Endothelial cell (in vitro differentiated cells): Measurements from ENCODE around the gene PLOD3. TPM values are rescaled to one million over a fixed set of nuclear protein-coding genes. Genes with fewer than 3 reads are reported as not detected.
"Not testable (repeated sequence)": the region's sequence is repeated elsewhere in the genome, so short reads cannot be mapped to it uniquely, and the experiment has no call there.

ENCODE experiments used
- DNase-seq: peaks from one replicate; pipeline ENCODE4 v3.0.0; 2021; ENCODE audit warnings: low spot score
- H3K27ac Mint-ChIP-seq: one replicate; pipeline ENCODE4 v1.8.0; 2021; ENCODE audit warnings: mixed read lengths, inconsistent platforms; ENCODE audit not compliant: unreplicated experiment
- H3K27me3 Mint-ChIP-seq: one replicate; pipeline ENCODE4 v1.8.0; 2021; ENCODE audit warnings: mild to moderate bottlenecking, moderate library complexity, mixed read lengths, inconsistent platforms; ENCODE audit not compliant: unreplicated experiment
- H3K36me3 Mint-ChIP-seq: one replicate; pipeline ENCODE4 v1.8.0; 2021; ENCODE audit warnings: mild to moderate bottlenecking, low read depth, mixed read lengths, inconsistent platforms; ENCODE audit not compliant: unreplicated experiment
- H3K4me1 Mint-ChIP-seq: one replicate; pipeline ENCODE4 v1.8.0; 2021; ENCODE audit warnings: mild to moderate bottlenecking, mixed read lengths, inconsistent platforms; ENCODE audit not compliant: unreplicated experiment
- H3K4me3 Mint-ChIP-seq: one replicate; pipeline ENCODE4 v1.8.0; 2021; ENCODE audit warnings: mild to moderate bottlenecking, mixed read lengths, inconsistent platforms; ENCODE audit not compliant: unreplicated experiment
- H3K9me3 Mint-ChIP-seq: one replicate; pipeline ENCODE4 v1.8.0; 2021; ENCODE audit warnings: mixed read lengths, inconsistent platforms; ENCODE audit not compliant: unreplicated experiment
- total RNA-seq: library from RNA; stranded (reverse); fragmentation: NEBNext Ultra II Directional; extraction: Animal tissue kit (Norgen Biotek cat#: 25700); gene quantifications from one replicate; pipeline ENCODE4 v1.2.1, GENCODE V29; 2021; ENCODE audit not compliant: unreplicated experiment
- TF ChIP-seq, protein P1 (sequence below): fragments of 200-600 bp; sonication (generic); IDR thresholded peaks from one replicate; pipeline ENCODE4 v1.5.0; 2021; ENCODE audit warnings: antibody characterized with exemption; ENCODE audit not compliant: unreplicated experiment

PLOD3 gene
- total RNA-seq, 1 donor from 2014 or later = 73.0 TPM

DNA sequence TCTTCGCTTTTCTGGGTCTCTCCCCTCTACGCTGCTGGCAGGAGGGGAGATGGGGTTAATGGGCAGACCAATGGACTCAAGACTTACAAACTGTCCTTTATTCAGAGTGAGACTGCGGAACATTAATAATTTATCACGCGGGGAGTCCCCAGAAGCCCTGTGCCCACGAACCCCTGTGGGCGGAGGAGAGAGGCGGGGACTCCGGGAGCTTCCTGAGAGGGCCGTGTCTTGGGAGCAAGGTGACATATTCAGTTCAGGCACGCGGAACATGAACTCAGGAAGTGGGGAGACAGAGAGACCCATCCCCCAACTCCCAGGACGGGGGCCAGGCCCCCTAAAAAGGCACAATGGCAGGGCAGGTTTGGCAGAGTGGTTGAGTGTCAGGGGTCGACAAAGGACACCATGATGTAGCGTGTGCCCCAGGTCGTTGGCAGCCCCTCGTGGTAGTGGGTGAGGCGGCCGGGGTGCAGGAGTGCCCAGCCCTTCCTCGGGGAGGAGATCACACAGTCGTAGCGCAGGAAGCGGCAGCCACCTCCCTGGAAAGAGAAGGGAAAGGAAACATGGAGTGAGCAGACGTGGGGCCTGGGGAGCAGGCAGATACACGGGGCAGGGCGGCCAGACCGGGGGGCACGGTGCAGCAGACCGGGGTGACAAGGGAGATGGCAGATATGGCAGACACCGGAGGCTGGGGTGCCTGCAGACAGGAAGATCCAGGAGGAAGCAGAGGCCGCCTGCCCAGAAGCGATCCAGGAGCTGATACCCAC lies 11.3 kb downstream of the PLOD3 start:
- Mint-ChIP-seq H3K27me3 (peaks cover 5% of the 10 kb centered on the region), H3K9me3 (no peaks in the 10 kb centered on the region), H3K36me3 (peaks cover 10% of the 10 kb centered on the region), H3K27ac (no peak overlapping the region), H3K4me3 (no peak overlapping the region), H3K4me1 (no peaks in the 10 kb centered on the region)
- DNase-seq = no peak
- TF ChIP-seq, protein P1, sequence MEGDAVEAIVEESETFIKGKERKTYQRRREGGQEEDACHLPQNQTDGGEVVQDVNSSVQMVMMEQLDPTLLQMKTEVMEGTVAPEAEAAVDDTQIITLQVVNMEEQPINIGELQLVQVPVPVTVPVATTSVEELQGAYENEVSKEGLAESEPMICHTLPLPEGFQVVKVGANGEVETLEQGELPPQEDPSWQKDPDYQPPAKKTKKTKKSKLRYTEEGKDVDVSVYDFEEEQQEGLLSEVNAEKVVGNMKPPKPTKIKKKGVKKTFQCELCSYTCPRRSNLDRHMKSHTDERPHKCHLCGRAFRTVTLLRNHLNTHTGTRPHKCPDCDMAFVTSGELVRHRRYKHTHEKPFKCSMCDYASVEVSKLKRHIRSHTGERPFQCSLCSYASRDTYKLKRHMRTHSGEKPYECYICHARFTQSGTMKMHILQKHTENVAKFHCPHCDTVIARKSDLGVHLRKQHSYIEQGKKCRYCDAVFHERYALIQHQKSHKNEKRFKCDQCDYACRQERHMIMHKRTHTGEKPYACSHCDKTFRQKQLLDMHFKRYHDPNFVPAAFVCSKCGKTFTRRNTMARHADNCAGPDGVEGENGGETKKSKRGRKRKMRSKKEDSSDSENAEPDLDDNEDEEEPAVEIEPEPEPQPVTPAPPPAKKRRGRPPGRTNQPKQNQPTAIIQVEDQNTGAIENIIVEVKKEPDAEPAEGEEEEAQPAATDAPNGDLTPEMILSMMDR = no peak

DNA sequence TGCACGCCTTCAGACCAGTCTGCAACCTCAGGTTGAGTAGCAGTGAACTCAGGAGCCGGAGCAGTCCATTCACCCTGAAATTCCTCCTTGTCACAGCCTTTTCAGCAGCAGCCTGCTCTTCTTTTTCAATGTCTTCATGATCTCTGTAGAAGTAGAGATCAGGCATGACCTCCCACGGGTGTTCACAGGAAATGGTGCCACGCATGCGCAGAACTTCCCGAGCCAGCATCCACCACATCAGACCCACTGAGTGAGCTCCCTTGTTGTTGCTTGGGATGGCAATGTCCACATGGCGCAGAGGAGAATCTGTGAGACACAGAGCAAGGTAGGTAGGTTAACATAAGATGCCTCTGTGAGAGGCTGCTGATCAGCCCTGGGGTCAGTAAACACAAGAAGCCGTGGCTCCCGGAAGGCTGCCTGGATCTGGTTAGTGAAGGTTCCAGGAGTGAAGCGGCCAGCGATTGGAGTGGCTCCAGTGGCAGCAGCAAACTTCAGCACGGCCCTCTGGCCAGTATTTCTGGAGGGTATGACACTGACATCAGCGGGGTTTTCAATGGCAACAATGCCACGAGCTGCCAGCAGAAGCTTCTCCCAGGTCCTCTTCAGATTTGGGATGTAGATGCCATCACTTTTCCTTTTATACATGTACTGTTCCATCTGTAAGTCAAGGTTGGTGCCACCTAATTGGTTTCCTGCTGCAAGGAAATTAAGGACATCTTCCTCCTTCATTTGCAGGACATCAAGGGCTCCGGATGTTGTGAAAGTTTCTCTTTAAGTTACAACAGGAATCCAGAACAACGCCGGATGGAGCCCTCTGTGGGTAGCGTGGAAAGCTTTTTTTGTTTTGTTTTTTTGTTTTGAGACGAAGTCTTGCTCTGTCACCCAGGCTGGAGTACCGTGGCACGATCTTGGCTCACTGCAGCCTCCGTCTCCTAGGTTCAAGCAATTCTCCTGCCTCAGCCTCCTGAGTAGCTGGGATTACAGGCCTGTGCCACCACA lies 13.3 kb downstream of the PLOD3 start:
- not testable (repeated sequence) for H3K36me3 Mint-ChIP-seq, H3K27ac Mint-ChIP-seq, H3K4me1 Mint-ChIP-seq, H3K4me3 Mint-ChIP-seq, DNase-seq, H3K9me3 Mint-ChIP-seq
- H3K27me3 Mint-ChIP-seq = peaks cover 11% of the 10 kb centered on the region

DNA sequence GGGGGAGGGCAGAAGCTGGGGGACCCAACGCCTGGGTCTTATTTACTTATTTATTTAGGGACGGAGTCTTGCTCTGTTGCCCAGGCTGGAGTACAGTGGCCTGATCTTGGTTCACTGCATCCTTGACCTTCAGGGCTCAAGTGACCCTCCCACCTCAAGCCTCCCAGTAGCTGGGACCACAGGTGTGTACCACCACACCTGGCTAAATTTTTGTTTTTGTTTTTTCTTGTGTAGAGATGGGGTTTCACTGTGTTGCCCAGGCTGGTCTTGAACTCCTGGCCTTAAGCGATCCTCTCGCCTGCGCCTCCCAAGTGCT lies 14.8 kb downstream of the PLOD3 start:
- no peak for DNase-seq
- Mint-ChIP-seq H3K27me3 (peaks cover 11% of the 10 kb centered on the region), H3K36me3 (no peaks in the 10 kb centered on the region), H3K27ac (no peak overlapping the region), H3K4me1 (no peaks in the 10 kb centered on the region), H3K9me3 (no peaks in the 10 kb centered on the region), H3K4me3 (no peak overlapping the region)
- TF ChIP-seq, protein P1 = no peak

DNA sequence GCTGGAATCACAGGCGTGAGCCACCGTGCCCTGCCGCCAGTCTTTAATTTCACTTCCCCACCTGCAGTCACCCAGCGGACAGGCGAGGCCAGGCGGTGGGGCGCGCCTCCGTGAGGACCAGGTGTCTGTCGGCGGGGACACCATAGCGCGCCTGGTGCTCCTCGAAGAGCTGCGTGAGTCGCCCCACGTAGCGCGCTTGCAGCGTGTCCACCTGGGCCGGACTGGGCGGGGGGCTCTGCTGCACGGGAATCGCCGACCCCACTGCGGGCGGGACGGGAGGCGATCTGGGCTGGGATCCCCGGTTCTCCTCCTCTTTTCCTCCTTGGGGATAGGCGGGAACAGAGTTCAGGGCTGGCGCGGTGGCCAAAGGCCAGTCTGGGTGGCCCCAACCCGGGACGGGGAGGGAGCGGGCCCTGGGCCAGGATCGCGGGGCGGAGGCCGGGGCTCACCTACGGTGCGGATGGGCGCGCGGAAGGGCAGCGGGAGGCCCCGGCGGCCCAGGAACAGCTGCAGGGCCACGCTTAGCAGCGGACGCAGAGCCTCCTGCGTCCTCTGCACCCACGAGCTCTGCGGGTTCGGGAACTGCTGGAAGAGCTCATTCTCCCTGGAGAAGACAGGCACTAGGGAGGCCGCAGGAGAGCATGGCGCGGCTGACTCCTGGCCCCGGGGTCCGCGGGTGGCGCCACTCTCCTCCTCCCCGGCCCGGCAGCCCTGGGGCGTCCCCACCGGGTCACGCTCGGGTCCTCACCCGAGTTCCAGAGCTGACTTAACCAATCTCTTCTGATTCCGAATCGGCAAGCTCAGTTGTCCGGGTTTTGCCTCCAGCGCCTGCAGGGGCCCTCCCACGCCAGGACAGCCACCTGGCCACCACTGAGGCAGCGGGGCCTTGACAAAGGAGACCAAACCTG lies 15.4 kb downstream of the PLOD3 start:
- TF ChIP-seq, protein P1 = no peak
- no peak overlapping the region for H3K27ac Mint-ChIP-seq
- H3K4me3 Mint-ChIP-seq = no peak overlapping the region
- no peaks in the 10 kb centered on the region for H3K9me3 Mint-ChIP-seq
- peak; percentile 19 for DNase-seq
- peaks cover 13% of the 10 kb centered on the region for H3K27me3 Mint-ChIP-seq
- H3K36me3 Mint-ChIP-seq = no peaks in the 10 kb centered on the region
- H3K4me1 Mint-ChIP-seq = no peaks in the 10 kb centered on the region
